Endothelial cell of umbilical vein (primary cell): ENCODE measurements around the gene DHRS1. TPM values are rescaled to one million over a fixed set of nuclear protein-coding genes. Genes with fewer than 3 reads are reported as not detected.

ENCODE experiments used
- BruUV-seq: library from RNA; stranded (reverse); fragments of 400-500 nt; replicated peaks from 2 replicates; lab custom pipeline; 2021; lab: Mats Ljungman, UMichigan
- CTCF ChIA-PET: fragments of 300-600, 350-600 bp; sonication (Branson Sonifier 250); formaldehyde crosslinking; loops from one replicate; lab custom pipeline; 2021; ENCODE audit warnings: antibody characterized with exemption, inconsistent platforms; lab: Charles Lee
- POLR2A ChIA-PET: fragments of 300-600, 350-600 bp; sonication (Branson Sonifier 250); formaldehyde crosslinking; loops from one replicate; lab custom pipeline; 2021; ENCODE audit warnings: antibody characterized with exemption, inconsistent platforms; lab: Charles Lee
- DNase-seq: peaks from one replicate; pipeline ENCODE4 v3.0.0-alpha.2; 2011; ENCODE audit warnings: low read depth, low spot score
- FAIRE-seq: peaks from 2 replicates; lab custom pipeline; 2011; peaks lifted over from hg19 to GRCh38; lab: Jason Lieb, UNC
- H2AFZ ChIP-seq: 2 replicates; pipeline ENCODE4 v1.6.0; 2012; ENCODE audit warnings: low read depth, low read length, control low read depth, inconsistent platforms
- H3K27ac ChIP-seq: 2 replicates; pipeline ENCODE4 v1.5.1; 2011; ENCODE audit warnings: low read depth, mild to moderate bottlenecking, control low read depth, low read length, moderate library complexity; ENCODE audit not compliant: insufficient read depth
- H3K27me3 ChIP-seq, 2 experiments: 2 replicates each; pipeline versions ENCODE4 v1.6.0 to v1.6.1; 2011; ENCODE audit warnings: low read length in 2 of 2, mixed read lengths in 1 of 2; ENCODE audit not compliant: control insufficient read depth in 2 of 2, insufficient read depth in 2 of 2
- H3K36me3 ChIP-seq, 2 experiments: 2 replicates in 1 of 2; 3 replicates in 1 of 2; pipeline ENCODE4 v1.5.1; 2011; ENCODE audit warnings: low read length in 2 of 2, mild to moderate bottlenecking in 1 of 2, moderate library complexity in 1 of 2; ENCODE audit not compliant: control insufficient read depth in 2 of 2, insufficient read depth in 2 of 2; ENCODE audit errors: extremely low read depth in 1 of 2
- H3K4me1 ChIP-seq: 3 replicates; pipeline ENCODE4 v1.5.1; 2011; ENCODE audit warnings: mild to moderate bottlenecking, low read length; ENCODE audit not compliant: control insufficient read depth, insufficient read depth; ENCODE audit errors: extremely low read depth
- H3K4me2 ChIP-seq: 2 replicates; pipeline ENCODE4 v1.6.1; 2011; ENCODE audit warnings: low read length, control low read depth, mixed read lengths; ENCODE audit not compliant: insufficient read depth
- H3K4me3 ChIP-seq, 3 experiments: fragments of 200-600 bp in 1 of 3; sonication (generic), shearing (Covaris generic) in 1 of 3; replicated peaks in 1 of 3; 2 replicates each; pipeline ENCODE4 v1.5.1; 2011 to 2016; ENCODE audit warnings: control low read depth in 3 of 3, low read length in 3 of 3, mild to moderate bottlenecking in 2 of 3, inconsistent platforms in 1 of 3, low read depth in 1 of 3, moderate library complexity in 1 of 3; ENCODE audit not compliant: insufficient read depth in 1 of 3
- H3K79me2 ChIP-seq: 2 replicates; pipeline ENCODE4 v1.6.0; 2012; ENCODE audit warnings: low read length, inconsistent platforms; ENCODE audit not compliant: control insufficient read depth, insufficient read depth
- H3K9ac ChIP-seq: replicated peaks from 2 replicates; pipeline ENCODE3; 2011; ENCODE audit warnings: low read length, control low read depth; ENCODE audit not compliant: insufficient read depth; ENCODE audit errors: extremely low read depth
- H3K9me1 ChIP-seq: replicated peaks from 3 replicates; pipeline ENCODE4 v1.6.0; 2011; ENCODE audit warnings: mild to moderate bottlenecking, low read length; ENCODE audit not compliant: control insufficient read depth, insufficient read depth; ENCODE audit errors: extremely low read depth
- H3K9me3 ChIP-seq: replicated peaks from 2 replicates; pipeline ENCODE4 v1.5.1; 2012; ENCODE audit warnings: low read length, inconsistent platforms; ENCODE audit not compliant: control insufficient read depth, insufficient read depth
- H4K20me1 ChIP-seq: replicated peaks from 2 replicates; pipeline ENCODE3; 2011; ENCODE audit warnings: mild to moderate bottlenecking, low read length; ENCODE audit not compliant: control insufficient read depth, insufficient read depth; ENCODE audit errors: extremely low read depth
- EZH2 ChIP-seq: IDR thresholded peaks from 2 replicates; pipeline ENCODE4 v1.6.1; 2012; ENCODE audit warnings: borderline replicate concordance, low read depth, mild to moderate bottlenecking, moderate library complexity, low read length, inconsistent platforms; ENCODE audit not compliant: severe bottlenecking
- FOS ChIP-seq: IDR thresholded peaks from 2 replicates; pipeline ENCODE4 v1.6.1; 2011; ENCODE audit warnings: mild to moderate bottlenecking, low read length, moderate library complexity, borderline replicate concordance; ENCODE audit not compliant: insufficient read depth
- GATA2 ChIP-seq: IDR thresholded peaks from 2 replicates; pipeline ENCODE4 v1.7.0; 2011; ENCODE audit warnings: low read depth, mild to moderate bottlenecking, moderate library complexity, mixed read lengths, low read length; ENCODE audit not compliant: insufficient read length, insufficient read depth
- JUN ChIP-seq: IDR thresholded peaks from 2 replicates; pipeline ENCODE4 v1.6.1; 2011; ENCODE audit warnings: borderline replicate concordance, low read depth; ENCODE audit not compliant: insufficient read length, insufficient read depth
- MYC ChIP-seq: IDR thresholded peaks from one replicate; pipeline ENCODE4 v1.6.1; 2011; ENCODE audit warnings: mild to moderate bottlenecking, low read depth, low read length
- POLR2A ChIP-seq: IDR thresholded peaks from 2 replicates; pipeline ENCODE4 v1.6.1; 2012; ENCODE audit warnings: low read depth, mild to moderate bottlenecking, control low read depth, low read length
- POLR2AphosphoS5 ChIP-seq: IDR thresholded peaks from 2 replicates; pipeline ENCODE4 v1.6.1; 2012; ENCODE audit warnings: low read depth, mild to moderate bottlenecking, control low read depth, low read length, moderate library complexity; ENCODE audit not compliant: insufficient read depth
- dilution Hi-C: fragments of 300-500 bp; cut with MboI; formaldehyde crosslinking; loops from one replicate; pipeline ENCODE4 v1.15.0; 2019; ENCODE audit warnings: low sequenced_read_pairs; ENCODE audit not compliant: extremely low pct_ligation_motif_present
- intact Hi-C: fragments of 100-400 bp; cut with micrococcal nuclease; formaldehyde crosslinking; loops from one replicate; pipeline ENCODE4 v1.10.0; 2022
- polyA plus RNA-seq, 4 experiments: library from polyadenylated mRNA; depleted of rRNA in 3 of 4; stranded (reverse) in 3 of 4; unstranded in 1 of 4; fragments of >200 nt; gene quantifications; 2 replicates each; pipeline versions ENCODE4 v1.2.1 to v1.2.3, GENCODE V29; 2011 to 2012; ENCODE audit warnings: missing spikeins in 1 of 4
- total RNA-seq: library from RNA; stranded (reverse); gene quantifications from 2 replicates; pipeline ENCODE4 v1.2.3, GENCODE V29; 2021
- TF ChIP-seq, protein P1 (sequence below): IDR thresholded peaks from 2 replicates; pipeline ENCODE4 v1.6.1; 2011; ENCODE audit not compliant: insufficient read depth, insufficient read length
- TF ChIP-seq, protein P2 (sequence below), 2 donors: IDR thresholded peaks; 1 replicate in 1 of 2; 2 replicates in 1 of 2; pipeline ENCODE4 v1.5.1; 2011; ENCODE audit warnings: low read length in 2 of 2, mild to moderate bottlenecking in 2 of 2, moderate library complexity in 2 of 2, control low read depth in 1 of 2, inconsistent platforms in 1 of 2, low read depth in 1 of 2; ENCODE audit not compliant: insufficient read depth in 1 of 2; ENCODE audit errors: extremely low read depth in 1 of 2

DHRS1 gene
- total and polyA plus RNA-seq, 2 donors (not counting 3 experiments of a cell fraction or from before 2014, with no cell fraction given) = 18.0 to 69.5 TPM

DNA sequence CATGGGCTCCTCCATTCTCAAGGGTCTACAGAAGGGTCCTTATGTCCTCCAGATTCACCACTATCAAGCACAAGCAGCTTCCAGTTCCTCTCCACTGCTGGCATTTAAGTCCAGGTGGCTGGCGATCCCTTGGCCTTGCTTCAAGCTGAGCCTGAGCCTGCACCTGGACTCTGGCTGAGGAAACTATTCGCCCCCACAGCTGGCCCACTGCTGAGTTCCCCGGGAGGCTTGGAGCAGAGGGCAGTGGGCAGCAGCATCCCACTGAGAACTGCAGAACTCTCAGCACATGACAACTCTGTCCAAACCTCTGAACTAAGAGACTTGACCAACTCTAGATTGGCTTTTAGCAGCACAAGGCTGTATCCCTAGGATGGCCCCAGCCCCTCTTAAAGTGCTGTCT lies 16.8 kb downstream of the DHRS1 start:
- dilution Hi-C loops = no loop called here
- no peaks in the 10 kb centered on the region for H3K9me1 ChIP-seq
- no peaks in the 10 kb centered on the region for H3K9me3 ChIP-seq
- ChIA-PET CTCF (interaction anchor here (1.5 to 4.0 kb wide), 2 partner anchors 10 to 14 kb away, joined by 4 to 27 read pairs; no protein-coding TSS in a partner anchor), POLR2A (no interaction called here)
- no peaks in the 10 kb centered on the region for H4K20me1 ChIP-seq
- no peak for TF ChIP-seq MYC
- TF ChIP-seq POLR2A = no peak
- no peak for TF ChIP-seq JUN
- TF ChIP-seq POLR2AphosphoS5 = no peak
- TF ChIP-seq, protein P1, sequence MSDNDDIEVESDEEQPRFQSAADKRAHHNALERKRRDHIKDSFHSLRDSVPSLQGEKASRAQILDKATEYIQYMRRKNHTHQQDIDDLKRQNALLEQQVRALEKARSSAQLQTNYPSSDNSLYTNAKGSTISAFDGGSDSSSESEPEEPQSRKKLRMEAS = no peak
- TF ChIP-seq EZH2 = no peak
- no peak for TF ChIP-seq GATA2
- TF ChIP-seq, protein P2, sequence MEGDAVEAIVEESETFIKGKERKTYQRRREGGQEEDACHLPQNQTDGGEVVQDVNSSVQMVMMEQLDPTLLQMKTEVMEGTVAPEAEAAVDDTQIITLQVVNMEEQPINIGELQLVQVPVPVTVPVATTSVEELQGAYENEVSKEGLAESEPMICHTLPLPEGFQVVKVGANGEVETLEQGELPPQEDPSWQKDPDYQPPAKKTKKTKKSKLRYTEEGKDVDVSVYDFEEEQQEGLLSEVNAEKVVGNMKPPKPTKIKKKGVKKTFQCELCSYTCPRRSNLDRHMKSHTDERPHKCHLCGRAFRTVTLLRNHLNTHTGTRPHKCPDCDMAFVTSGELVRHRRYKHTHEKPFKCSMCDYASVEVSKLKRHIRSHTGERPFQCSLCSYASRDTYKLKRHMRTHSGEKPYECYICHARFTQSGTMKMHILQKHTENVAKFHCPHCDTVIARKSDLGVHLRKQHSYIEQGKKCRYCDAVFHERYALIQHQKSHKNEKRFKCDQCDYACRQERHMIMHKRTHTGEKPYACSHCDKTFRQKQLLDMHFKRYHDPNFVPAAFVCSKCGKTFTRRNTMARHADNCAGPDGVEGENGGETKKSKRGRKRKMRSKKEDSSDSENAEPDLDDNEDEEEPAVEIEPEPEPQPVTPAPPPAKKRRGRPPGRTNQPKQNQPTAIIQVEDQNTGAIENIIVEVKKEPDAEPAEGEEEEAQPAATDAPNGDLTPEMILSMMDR (IDR thresholded peaks at IDR 0.05; ENCODE audit: extremely low read depth in 1 of 2, insufficient read depth in 1 of 2, low read depth in 1 of 2, low read length in 2 of 2) = no peak
- TF ChIP-seq FOS = no peak
- intact Hi-C loops = no loop called here
- H3K27ac ChIP-seq = no peak overlapping the region
- no peaks in the 10 kb centered on the region for H3K36me3 ChIP-seq
- no peak for DNase-seq
- H3K4me3 ChIP-seq = no peak overlapping the region
- no peak overlapping the region for H2AFZ ChIP-seq
- H3K4me2 ChIP-seq = no peak overlapping the region
- H3K4me1 ChIP-seq = no peaks in the 10 kb centered on the region
- no peak for FAIRE-seq
- no peak overlapping the region for H3K9ac ChIP-seq
- BruUV-seq = no TSS peak
- no peaks in the 10 kb centered on the region for H3K27me3 ChIP-seq
- H3K79me2 ChIP-seq = no peaks in the 10 kb centered on the region
